GM12878 (cell line): ENCODE measurements around the gene IL1R2. TPM values are rescaled to one million over a fixed set of nuclear protein-coding genes. Genes with fewer than 3 reads are reported as not detected.

ENCODE experiments used
- CHD4 ChIP-seq: fragments of 200-600 bp; sonication (generic); IDR thresholded peaks from 2 replicates; pipeline ENCODE4 v1.6.1; 2016; ENCODE audit warnings: mild to moderate bottlenecking
- E2F8 ChIP-seq: fragments of 450-650 bp; IDR thresholded peaks from 2 replicates; pipeline ENCODE4 v1.6.1; 2018; ENCODE audit warnings: mild to moderate bottlenecking, low read depth, moderate library complexity; ENCODE audit not compliant: partially characterized antibody
- IKZF1 ChIP-seq: fragments of 450-650 bp; conservative IDR thresholded peaks from 2 replicates; pipeline ENCODE4 v1.6.1; 2017; ENCODE audit warnings: antibody characterized with exemption, mild to moderate bottlenecking
- MEF2B ChIP-seq: fragments of 450-650 bp; IDR thresholded peaks from 2 replicates; pipeline ENCODE4 v1.6.1; 2018; ENCODE audit warnings: mild to moderate bottlenecking, moderate library complexity; ENCODE audit not compliant: partially characterized antibody, poor library complexity, severe bottlenecking
- MYB ChIP-seq: fragments of 150-350 bp; IDR thresholded peaks from 2 replicates; pipeline ENCODE4 v1.6.1; 2014; ENCODE audit warnings: mild to moderate bottlenecking, low read depth, low read length, borderline replicate concordance
- POLR2A ChIP-seq: IDR thresholded peaks from 2 replicates; pipeline ENCODE4 v1.6.1; 2011; ENCODE audit warnings: low read depth, mild to moderate bottlenecking, low read length
- RAD51 ChIP-seq: fragments of 450-650 bp; IDR thresholded peaks from 2 replicates; pipeline ENCODE4 v1.6.1; 2016; ENCODE audit warnings: moderate library complexity, mild to moderate bottlenecking, inconsistent platforms
- RBBP5 ChIP-seq: fragments of 200-600 bp; sonication (generic); conservative IDR thresholded peaks from 2 replicates; pipeline ENCODE4 v1.6.1; 2016
- SRF ChIP-seq, 2 experiments: IDR thresholded peaks; 2 replicates each; pipeline ENCODE4 v1.6.1; 2011; ENCODE audit warnings: low read depth in 2 of 2, low read length in 2 of 2, mild to moderate bottlenecking in 1 of 2, moderate library complexity in 1 of 2
- ZNF24 ChIP-seq: fragments of 450-650 bp; IDR thresholded peaks from 2 replicates; pipeline ENCODE4 v1.6.1; 2017; ENCODE audit warnings: antibody characterized with exemption, mild to moderate bottlenecking
- ZSCAN29 ChIP-seq: fragments of 450-650 bp; IDR thresholded peaks from 2 replicates; pipeline ENCODE4 v1.6.1; 2017; ENCODE audit warnings: mild to moderate bottlenecking, moderate library complexity
- polyA plus RNA-seq, 11 experiments: library from polyadenylated mRNA; depleted of rRNA in 4 of 11; unstranded in 6 of 11; stranded (reverse) in 5 of 11; fragments of >200 nt; fragmentation: Nextera tagmentation in 4 of 11; fragmentation: Illumina TruSeq in 1 of 11; extraction: Ambion mirVana in 4 of 11; extraction: Trizol in 1 of 11; gene quantifications; 1 replicate in 1 of 11; 2 replicates in 10 of 11; pipeline versions ENCODE4 v1.2.1 to v1.2.3, GENCODE V29; 2011 to 2016; ENCODE audit warnings: inconsistent platforms in 2 of 11, missing spikeins in 2 of 11, low read depth in 1 of 11
- total RNA-seq, 4 experiments: library from RNA; depleted of rRNA in 3 of 4; stranded (reverse); fragments of >200 nt in 3 of 4; fragmentation: Illumina TruSeq in 1 of 4; extraction: Trizol in 1 of 4; gene quantifications; 2 replicates each; pipeline versions ENCODE4 v1.2.1 to v1.2.3, GENCODE V29; 2013 to 2021
- TF ChIP-seq, protein P1 (sequence below): fragments of 450-650 bp; conservative IDR thresholded peaks from 2 replicates; pipeline ENCODE4 v1.6.1; 2017; ENCODE audit warnings: mild to moderate bottlenecking, moderate library complexity

IL1R2 gene
- total and polyA plus RNA-seq, 10 of the 15 experiments (the other 5 are each of a cell fraction or from before 2014, with no cell fraction given) = 0.44 to 6.4 (median 0.62) TPM

- TF ChIP-seq, protein P1, sequence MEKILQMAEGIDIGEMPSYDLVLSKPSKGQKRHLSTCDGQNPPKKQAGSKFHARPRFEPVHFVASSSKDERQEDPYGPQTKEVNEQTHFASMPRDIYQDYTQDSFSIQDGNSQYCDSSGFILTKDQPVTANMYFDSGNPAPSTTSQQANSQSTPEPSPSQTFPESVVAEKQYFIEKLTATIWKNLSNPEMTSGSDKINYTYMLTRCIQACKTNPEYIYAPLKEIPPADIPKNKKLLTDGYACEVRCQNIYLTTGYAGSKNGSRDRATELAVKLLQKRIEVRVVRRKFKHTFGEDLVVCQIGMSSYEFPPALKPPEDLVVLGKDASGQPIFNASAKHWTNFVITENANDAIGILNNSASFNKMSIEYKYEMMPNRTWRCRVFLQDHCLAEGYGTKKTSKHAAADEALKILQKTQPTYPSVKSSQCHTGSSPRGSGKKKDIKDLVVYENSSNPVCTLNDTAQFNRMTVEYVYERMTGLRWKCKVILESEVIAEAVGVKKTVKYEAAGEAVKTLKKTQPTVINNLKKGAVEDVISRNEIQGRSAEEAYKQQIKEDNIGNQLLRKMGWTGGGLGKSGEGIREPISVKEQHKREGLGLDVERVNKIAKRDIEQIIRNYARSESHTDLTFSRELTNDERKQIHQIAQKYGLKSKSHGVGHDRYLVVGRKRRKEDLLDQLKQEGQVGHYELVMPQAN = no peak
- TF ChIP-seq E2F8 = no peak
- TF ChIP-seq IKZF1 = no peak
- no peak for TF ChIP-seq CHD4
- no peak for TF ChIP-seq POLR2A
- TF ChIP-seq ZNF24 = no peak
- no peak for TF ChIP-seq RBBP5
- TF ChIP-seq MEF2B = no peak
- TF ChIP-seq ZSCAN29 = no peak
- no peak for TF ChIP-seq SRF (IDR thresholded peaks at IDR 0.05; ENCODE audit: low read depth in 2 of 2, low read length in 2 of 2)
- no peak for TF ChIP-seq MYB
- no peak for TF ChIP-seq RAD51
Observed at GRCh38 chr2:101962309-101962708, 29.5 kb upstream of the IL1R2 start (continued).
